Liver (tissue), 9 donors: ENCODE measurements around the gene CSNK1D. TPM values are rescaled to one million over a fixed set of nuclear protein-coding genes. Genes with fewer than 3 reads are reported as not detected.

Experiments used
- DNase-seq: peaks from one replicate; pipeline ENCODE4 v3.0.0-alpha.2; 2017; ENCODE audit warnings: low spot score
- H3K27ac ChIP-seq, 2 donors: one replicate each; pipeline ENCODE4 v1.7.0; 2013; ENCODE audit warnings: inconsistent platforms in 2 of 2, low read length in 2 of 2, control low read depth in 1 of 2, low read depth in 1 of 2, mild to moderate bottlenecking in 1 of 2
- H3K27me3 ChIP-seq, 4 donors: one replicate each; pipeline versions ENCODE4 v1.6.1 to v1.7.0; 2013; ENCODE audit warnings: low read length in 3 of 4, inconsistent platforms in 1 of 4, mild to moderate bottlenecking in 1 of 4, moderate library complexity in 1 of 4; ENCODE audit not compliant: control insufficient read depth in 4 of 4, insufficient read depth in 4 of 4
- H3K36me3 ChIP-seq, 4 donors: one replicate each; pipeline versions ENCODE4 v1.6.1 to v1.7.0; 2013; ENCODE audit warnings: low read length in 3 of 4, mild to moderate bottlenecking in 3 of 4, low read depth in 1 of 4, moderate library complexity in 1 of 4; ENCODE audit not compliant: control insufficient read depth in 4 of 4, insufficient read depth in 3 of 4
- H3K4me1 ChIP-seq, 4 donors: one replicate each; pipeline versions ENCODE4 v1.6.1 to v1.7.0; 2013; ENCODE audit warnings: low read length in 3 of 4, mild to moderate bottlenecking in 3 of 4, moderate library complexity in 1 of 4; ENCODE audit not compliant: control insufficient read depth in 4 of 4, insufficient read depth in 4 of 4
- H3K4me3 ChIP-seq, 3 donors: one replicate each; pipeline versions ENCODE4 v1.6.1 to v1.7.0; 2013; ENCODE audit warnings: low read length in 3 of 3, control low read depth in 1 of 3, low read depth in 1 of 3, mild to moderate bottlenecking in 1 of 3
- H3K9ac ChIP-seq, 2 donors: one replicate each; pipeline ENCODE4 v1.7.0; 2013; ENCODE audit warnings: low read length in 2 of 2, mild to moderate bottlenecking in 2 of 2, moderate library complexity in 2 of 2, control low read depth in 1 of 2, low read depth in 1 of 2
- H3K9me3 ChIP-seq, 4 donors: one replicate each; pipeline versions ENCODE4 v1.6.1 to v1.7.0; 2013; ENCODE audit warnings: low read length in 3 of 4; ENCODE audit not compliant: control insufficient read depth in 4 of 4
- ATF3 ChIP-seq: IDR thresholded peaks from 2 replicates; pipeline ENCODE4 v1.6.1; 2016; ENCODE audit warnings: antibody characterized with exemption
- CTCF ChIP-seq: fragments of 150-350 bp; IDR thresholded peaks from 2 replicates; pipeline ENCODE4 v1.5.1; 2017; ENCODE audit warnings: improper control_type of control experiment, low read depth, low read length; ENCODE audit not compliant: missing input control
- EGR1 ChIP-seq, 2 donors: IDR thresholded peaks; 2 replicates each; pipeline ENCODE4 v1.6.1; 2016 to 2018; ENCODE audit warnings: antibody characterized with exemption in 2 of 2, low read depth in 2 of 2
- FOXA1 ChIP-seq: IDR thresholded peaks from 2 replicates; pipeline ENCODE4 v1.6.1; 2016; ENCODE audit warnings: antibody characterized with exemption
- FOXA2 ChIP-seq: IDR thresholded peaks from 2 replicates; pipeline ENCODE4 v1.6.1; 2016; ENCODE audit warnings: antibody characterized with exemption
- GABPA ChIP-seq, 2 donors: IDR thresholded peaks in 1 of 2; conservative IDR thresholded peaks in 1 of 2; 2 replicates each; pipeline ENCODE4 v1.6.1; 2016; ENCODE audit warnings: antibody characterized with exemption in 2 of 2, mild to moderate bottlenecking in 1 of 2, moderate library complexity in 1 of 2
- HNF4A ChIP-seq, 2 donors: conservative IDR thresholded peaks; 2 replicates each; pipeline ENCODE4 v1.6.1; 2016; ENCODE audit warnings: antibody characterized with exemption in 2 of 2, mild to moderate bottlenecking in 2 of 2
- HNF4G ChIP-seq: IDR thresholded peaks from 2 replicates; pipeline ENCODE4 v1.6.1; 2016; ENCODE audit warnings: antibody characterized with exemption
- JUND ChIP-seq, 2 donors: IDR thresholded peaks; 2 replicates each; pipeline ENCODE4 v1.6.1; 2016; ENCODE audit warnings: antibody characterized with exemption in 2 of 2
- MAX ChIP-seq: IDR thresholded peaks from 2 replicates; pipeline ENCODE4 v1.6.1; 2016; ENCODE audit warnings: antibody characterized with exemption
- NR2F2 ChIP-seq: IDR thresholded peaks from 2 replicates; pipeline ENCODE4 v1.6.1; 2016; ENCODE audit warnings: antibody characterized with exemption
- RAD21 ChIP-seq, 2 donors: IDR thresholded peaks; 2 replicates each; pipeline ENCODE4 v1.6.1; 2016; ENCODE audit warnings: antibody characterized with exemption in 2 of 2, mild to moderate bottlenecking in 2 of 2
- REST ChIP-seq: IDR thresholded peaks from 2 replicates; pipeline ENCODE4 v1.6.1; 2016; ENCODE audit warnings: antibody characterized with exemption, mild to moderate bottlenecking
- RXRA ChIP-seq, 2 donors: IDR thresholded peaks; 2 replicates each; pipeline ENCODE4 v1.6.1; 2017 to 2018; ENCODE audit warnings: antibody characterized with exemption in 2 of 2, mild to moderate bottlenecking in 1 of 2
- SP1 ChIP-seq: IDR thresholded peaks from 2 replicates; pipeline ENCODE4 v1.6.1; 2018; ENCODE audit warnings: antibody characterized with exemption, mild to moderate bottlenecking
- TAF1 ChIP-seq: conservative IDR thresholded peaks from 2 replicates; pipeline ENCODE4 v1.6.1; 2016; ENCODE audit warnings: antibody characterized with exemption, mild to moderate bottlenecking
- YY1 ChIP-seq: IDR thresholded peaks from 2 replicates; pipeline ENCODE4 v1.6.1; 2016; ENCODE audit warnings: antibody characterized with exemption, mild to moderate bottlenecking
- ZBTB33 ChIP-seq: IDR thresholded peaks from 2 replicates; pipeline ENCODE4 v1.6.1; 2016; ENCODE audit warnings: antibody characterized with exemption
- WGBS: extraction: QIAGEN DNeasy Blood & Tissue Kit; methylation state at CpG from one replicate; pipeline ENCODE4 v1.1.7; 2013; 5-methylcytosine and 5-hydroxymethylcytosine counted together
- polyA plus RNA-seq, 2 donors: library from polyadenylated mRNA; stranded (reverse) in 1 of 2; unstranded in 1 of 2; fragments of 200-250 nt in 1 of 2; fragments of >200 nt in 1 of 2; fragmentation: Nextera tagmentation in 1 of 2; extraction: Ambion mirVana in 1 of 2; gene quantifications; one replicate each; pipeline versions ENCODE4 v1.2.1 to v1.2.3, GENCODE V29; 2013 to 2015
- total RNA-seq, 2 donors: library from RNA; depleted of rRNA; stranded (reverse); fragments of >200 nt; gene quantifications; one replicate each; pipeline ENCODE4 v1.2.3, GENCODE V29; 2014
- donor health status: healthy.
- donor health status: healthy.
- donor health status: healthy.
- donor health status: healthy.
- donor health status: healthy.

CSNK1D gene
- total and polyA plus RNA-seq, 4 donors, result 22.0 to 49.0 (median 34.2) TPM

GRCh38 chr17:82205720-82206508, 67.6 kb downstream of the CSNK1D start:
- H3K36me3 ChIP-seq, result no peaks in the 10 kb centered on the region
- peak overlapping the region; percentile 15 to 48 for H3K27ac ChIP-seq
- WGBS, result 17% methylated on average over 21 of the region's 21 CpGs
- no peak overlapping the region for H3K9ac ChIP-seq
- peaks cover 0 to 5% (median 2%) of the 10 kb centered on the region in 4 donors for H3K4me1 ChIP-seq
- peak; percentile 74 for DNase-seq
- peak overlapping the region in 1 of 3 donors; percentile 11 for H3K4me3 ChIP-seq
- no peaks in the 10 kb centered on the region for H3K9me3 ChIP-seq
- TF ChIP-seq FOXA2, result no peak
- no peak for TF ChIP-seq HNF4A (conservative IDR thresholded peaks at IDR 0.05)
- no peak for TF ChIP-seq TAF1
- TF ChIP-seq YY1, result no peak
- no peak for TF ChIP-seq SP1
- TF ChIP-seq EGR1 (IDR thresholded peaks at IDR 0.05; ENCODE audit: low read depth in 2 of 2), result no peak
- TF ChIP-seq CTCF, result peak; percentile 93
- no peak for TF ChIP-seq NR2F2
- TF ChIP-seq RAD21 (IDR thresholded peaks at IDR 0.05), result peak; percentile 84 to 87
- peak in 1 of 2 donors; percentile 16 for TF ChIP-seq GABPA (IDR thresholded peaks at IDR 0.05 in 1 of 2, conservative IDR thresholded peaks at IDR 0.05 in 1 of 2)
- TF ChIP-seq FOXA1, result no peak
- TF ChIP-seq MAX, result no peak
- H3K27me3 ChIP-seq, result no peaks in the 10 kb centered on the region

- TF ChIP-seq MAX (no peak), HNF4G (no peak), TAF1 (no peak), EGR1 (IDR thresholded peaks at IDR 0.05; ENCODE audit: low read depth in 2 of 2) (no peak), FOXA1 (no peak), ATF3 (no peak), YY1 (no peak), CTCF (no peak), RXRA (IDR thresholded peaks at IDR 0.05) (no peak), REST (no peak), NR2F2 (no peak), HNF4A (conservative IDR thresholded peaks at IDR 0.05) (no peak), JUND (IDR thresholded peaks at IDR 0.05) (no peak), FOXA2 (no peak), ZBTB33 (no peak), GABPA (IDR thresholded peaks at IDR 0.05 in 1 of 2, conservative IDR thresholded peaks at IDR 0.05 in 1 of 2) (no peak), RAD21 (IDR thresholded peaks at IDR 0.05) (no peak)
- Histone ChIP-seq H3K4me3 (no peak overlapping the region), H3K9ac (no peak overlapping the region), H3K9me3 (no peaks in the 10 kb centered on the region), H3K4me1 (peaks cover 0 to 5% (median 2%) of the 10 kb centered on the region in 4 donors), H3K27me3 (no peaks in the 10 kb centered on the region), H3K27ac (no peak overlapping the region), H3K36me3 (no peaks in the 10 kb centered on the region)
- 75% methylated on average over 25 of the region's 25 CpGs for WGBS
- no peak for DNase-seq
Measured at GRCh38 chr17:82204831-82205719, 68.4 kb downstream of the CSNK1D start.
